GM19455 (cell line): ENCODE measurements around the gene TANK.
"Not testable (repeated sequence)": the region's sequence is repeated elsewhere in the genome, so short reads cannot be mapped to it uniquely, and the experiment has no call there.

Source experiments
- ATAC-seq: cut with Tn5 transposase; IDR thresholded peaks from one replicate; pipeline ENCODE4 v1.9.1; 2021; ENCODE audit not compliant: unreplicated experiment

The TANK gene

DNA sequence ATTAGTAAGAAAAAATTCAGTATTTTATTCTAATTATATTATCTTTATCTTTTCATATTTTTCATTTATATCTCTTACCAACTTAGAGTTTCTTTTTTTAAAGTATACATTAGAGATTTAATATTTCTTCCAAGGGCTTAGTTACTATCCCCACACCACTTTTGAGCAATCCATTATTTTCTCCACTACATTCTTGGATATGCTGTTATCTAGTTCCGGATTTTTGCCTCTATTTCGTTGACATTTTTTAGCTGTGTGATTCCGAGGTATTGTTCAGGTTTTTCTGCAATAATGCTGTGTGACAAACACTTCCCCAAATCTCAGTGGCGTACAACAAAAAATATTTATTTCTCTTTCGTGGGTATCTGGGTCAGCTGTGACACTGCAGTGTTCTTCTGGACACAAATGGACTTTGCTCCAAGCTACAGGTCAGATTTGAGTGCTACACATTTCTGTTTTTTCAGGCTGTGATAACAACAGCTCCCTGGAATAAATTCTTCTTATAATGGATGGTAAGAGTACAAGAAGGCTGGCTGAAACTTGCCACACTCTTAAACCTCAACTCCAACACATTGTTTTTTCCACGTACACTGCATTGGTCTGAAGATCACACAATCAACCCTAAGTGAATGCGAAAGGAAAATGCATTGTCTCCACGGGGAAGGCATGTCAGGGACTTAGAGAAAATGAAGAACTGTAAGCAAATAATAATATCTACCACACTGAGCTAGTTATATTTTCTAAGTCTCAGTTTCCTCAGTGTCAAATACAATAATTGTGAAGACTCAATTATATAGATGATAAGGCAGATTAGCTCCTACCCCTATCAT, 97.1 kb downstream of the TANK start:
- ATAC-seq, result no peak

GRCh38 chr2:161265874-161266273, 105.6 kb downstream of the TANK start:
- no peak for ATAC-seq

- ATAC-seq, result no peak
Measured at GRCh38 chr2:161269111-161269510, 108.9 kb downstream of the TANK start.

- peak; percentile 77 for ATAC-seq
Measured at GRCh38 chr2:161273038-161273760, 113.0 kb downstream of the TANK start.

DNA sequence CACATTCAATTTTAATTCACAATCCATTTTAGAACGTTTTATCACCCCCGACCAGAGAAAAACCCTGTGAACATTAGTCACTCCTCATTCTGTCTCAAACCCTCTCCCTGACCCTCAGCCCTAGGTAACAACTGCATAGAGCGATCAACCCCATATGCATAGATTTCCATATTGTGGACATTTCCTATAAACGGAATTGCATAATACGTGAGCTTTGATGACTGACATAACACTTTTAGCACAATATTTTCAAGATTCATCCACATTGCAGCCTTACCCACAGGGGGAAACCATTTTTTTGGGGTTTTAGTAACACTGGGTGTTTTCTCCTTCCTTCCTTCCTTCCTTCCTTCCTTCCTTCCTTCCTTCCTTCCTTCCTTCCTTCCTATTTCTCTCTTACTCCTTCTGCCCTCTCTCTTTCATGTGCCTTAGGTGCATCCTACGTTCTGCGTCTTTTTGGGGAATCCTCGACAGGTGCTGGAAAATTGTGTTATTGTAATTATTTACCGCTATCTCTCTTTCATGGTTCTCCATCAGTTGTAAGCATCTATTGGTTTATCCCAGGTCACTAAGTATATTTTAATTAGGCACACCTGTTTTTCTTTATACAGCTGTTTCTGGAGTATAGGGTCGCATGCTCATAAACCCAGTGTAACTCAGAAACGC, 118.5 kb downstream of the TANK start:
- not testable (repeated sequence) for ATAC-seq

DNA sequence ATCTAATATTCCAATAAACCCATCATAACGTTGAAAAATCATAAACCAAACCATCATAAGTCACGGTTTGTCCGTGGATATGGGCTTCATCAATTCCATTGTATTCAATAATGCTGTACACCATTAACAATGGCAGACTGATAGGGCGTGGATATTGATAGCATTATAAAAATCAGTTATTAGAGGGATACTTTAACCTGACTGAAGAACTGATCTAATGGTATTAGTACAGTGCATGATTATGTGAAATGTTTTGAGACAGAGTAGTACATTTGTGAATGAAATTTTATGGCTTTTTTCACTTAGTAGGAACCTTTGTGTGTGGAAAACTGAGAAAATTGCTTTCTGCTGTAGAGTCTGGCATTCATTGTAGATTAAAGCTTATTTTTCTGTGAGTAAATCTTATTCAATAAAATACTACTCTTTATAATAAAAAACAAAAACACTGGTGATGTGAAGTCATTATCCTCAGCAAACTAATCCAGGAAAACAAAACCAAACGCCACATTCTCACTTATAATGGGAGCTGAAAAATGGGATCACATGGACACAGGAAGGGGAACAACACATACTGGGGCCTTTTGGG, 119.1 kb downstream of the TANK start:
- not testable (repeated sequence) for ATAC-seq

DNA sequence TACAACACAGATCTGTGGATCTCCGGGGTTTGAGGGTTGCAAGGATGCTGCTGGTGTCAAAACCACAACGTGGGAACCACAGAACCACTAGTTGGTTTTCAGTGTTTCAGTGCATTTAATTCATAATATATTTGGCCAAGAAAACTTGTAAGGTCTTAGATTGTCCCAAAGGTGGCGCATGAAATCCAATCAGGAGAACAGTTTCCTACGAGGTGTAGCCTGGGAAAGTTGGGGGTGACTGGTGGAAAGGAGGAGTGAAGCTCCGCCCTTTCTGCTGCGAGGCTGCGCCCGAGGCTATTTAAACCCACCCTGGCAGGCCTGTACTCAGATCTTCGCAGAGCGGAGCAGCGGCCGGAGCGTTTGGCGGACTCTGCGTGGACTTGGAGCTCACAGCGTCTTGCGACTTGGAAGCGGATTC, 120.7 kb downstream of the TANK start:
- ATAC-seq, result not testable (repeated sequence)

GRCh38 chr2:161281615-161282310, 121.5 kb downstream of the TANK start:
- not testable (repeated sequence) for ATAC-seq

DNA sequence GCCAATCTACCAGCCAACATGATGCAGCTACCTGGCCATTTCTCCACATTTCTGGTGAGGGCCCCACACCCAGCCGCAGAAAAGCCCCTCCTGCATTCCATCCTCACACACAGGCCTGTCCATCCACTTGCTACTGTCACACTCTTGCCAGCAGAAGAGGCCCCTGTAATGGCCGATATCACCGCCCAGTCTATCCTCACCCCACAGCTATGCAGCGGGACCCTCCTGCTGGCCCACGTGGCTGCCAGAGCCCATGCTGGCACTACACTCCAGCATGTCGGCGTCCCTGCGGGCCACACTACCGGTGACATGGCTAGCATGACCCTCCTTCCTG, 122.0 kb downstream of the TANK start:
- ATAC-seq, result not testable (repeated sequence)

GRCh38 chr2:161283926-161284325, 123.7 kb downstream of the TANK start:
- no peak for ATAC-seq
